ENCODE measurements around the gene CDHR4. TPM values are rescaled to one million over a fixed set of nuclear protein-coding genes. Genes with fewer than 3 reads are reported as not detected.

Gene CDHR4
- total RNA-seq, 1 donor from 2014 or later: 0.42 TPM

DNA sequence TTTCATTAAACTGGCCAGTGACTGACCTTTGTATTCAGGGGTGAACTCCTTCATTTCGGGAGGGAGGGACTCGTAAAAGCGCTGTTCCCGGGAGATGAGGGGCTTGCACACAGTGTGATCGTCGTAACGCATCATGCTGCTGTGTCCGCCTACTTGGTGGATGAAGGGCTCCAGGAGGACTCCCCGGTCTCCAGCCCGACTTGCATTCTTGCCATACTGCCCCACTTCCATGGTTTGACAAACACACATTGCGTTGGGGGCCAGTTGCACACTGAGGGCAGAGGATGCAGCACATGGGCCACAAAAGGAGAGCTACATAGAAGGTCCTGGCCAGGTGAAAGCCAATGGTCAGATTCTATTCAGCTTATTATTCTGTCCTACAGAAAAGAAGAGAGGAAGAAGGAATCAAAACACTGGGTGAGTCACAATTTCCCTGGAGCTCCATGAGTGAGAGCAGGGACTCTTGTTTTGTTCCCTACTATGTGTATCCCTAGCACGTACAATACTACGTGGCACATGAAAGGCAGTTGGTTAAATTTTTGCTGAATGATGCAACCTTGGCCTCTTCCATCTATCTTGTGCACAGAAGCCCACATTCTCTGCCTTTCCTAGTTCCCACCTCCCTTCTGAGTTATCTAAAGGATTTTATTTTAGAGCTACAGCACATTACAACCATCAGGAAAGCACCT is 51.7 kb downstream of the CDHR4 start:
- TF ChIP-seq, protein P1, sequence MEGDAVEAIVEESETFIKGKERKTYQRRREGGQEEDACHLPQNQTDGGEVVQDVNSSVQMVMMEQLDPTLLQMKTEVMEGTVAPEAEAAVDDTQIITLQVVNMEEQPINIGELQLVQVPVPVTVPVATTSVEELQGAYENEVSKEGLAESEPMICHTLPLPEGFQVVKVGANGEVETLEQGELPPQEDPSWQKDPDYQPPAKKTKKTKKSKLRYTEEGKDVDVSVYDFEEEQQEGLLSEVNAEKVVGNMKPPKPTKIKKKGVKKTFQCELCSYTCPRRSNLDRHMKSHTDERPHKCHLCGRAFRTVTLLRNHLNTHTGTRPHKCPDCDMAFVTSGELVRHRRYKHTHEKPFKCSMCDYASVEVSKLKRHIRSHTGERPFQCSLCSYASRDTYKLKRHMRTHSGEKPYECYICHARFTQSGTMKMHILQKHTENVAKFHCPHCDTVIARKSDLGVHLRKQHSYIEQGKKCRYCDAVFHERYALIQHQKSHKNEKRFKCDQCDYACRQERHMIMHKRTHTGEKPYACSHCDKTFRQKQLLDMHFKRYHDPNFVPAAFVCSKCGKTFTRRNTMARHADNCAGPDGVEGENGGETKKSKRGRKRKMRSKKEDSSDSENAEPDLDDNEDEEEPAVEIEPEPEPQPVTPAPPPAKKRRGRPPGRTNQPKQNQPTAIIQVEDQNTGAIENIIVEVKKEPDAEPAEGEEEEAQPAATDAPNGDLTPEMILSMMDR (IDR thresholded peaks at IDR 0.05; ENCODE audit: unreplicated experiment): no peak
- Mint-ChIP-seq H3K27ac (no peak overlapping the region), H3K36me3 (peaks cover 18% of the 10 kb centered on the region), H3K4me3 (no peak overlapping the region), H3K4me1 (peaks cover under 1% of the 10 kb centered on the region), H3K27me3 (ENCODE audit: low read depth) (no peaks in the 10 kb centered on the region), H3K9me3 (no peaks in the 10 kb centered on the region)
- no peak for DNase-seq (ENCODE audit: low spot score in 2 of 2, unreplicated experiment in 2 of 2)

DNA sequence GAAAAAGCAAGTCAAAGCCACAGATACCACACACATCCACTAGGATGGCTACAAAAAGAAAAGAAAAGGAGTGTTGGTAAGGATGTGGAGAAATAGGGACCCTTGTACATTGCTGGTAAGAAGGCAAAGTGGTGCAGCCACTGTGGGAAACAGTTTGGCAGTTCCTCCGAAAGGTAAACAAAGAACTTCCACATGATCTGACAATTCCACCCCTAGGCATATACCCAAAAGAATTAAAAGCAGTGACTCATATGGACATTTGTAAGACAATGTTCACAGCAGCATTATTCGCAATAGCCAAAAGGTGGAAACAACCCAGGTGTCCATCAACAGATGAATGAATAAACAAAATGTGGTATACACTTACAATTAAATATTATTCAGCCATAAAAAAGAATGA is 53.7 kb downstream of the CDHR4 start:
- no peak for DNase-seq (ENCODE audit: low spot score in 2 of 2, unreplicated experiment in 2 of 2)
- Mint-ChIP-seq H3K27ac (no peak overlapping the region), H3K27me3 (ENCODE audit: low read depth) (no peaks in the 10 kb centered on the region), H3K36me3 (peaks cover 18% of the 10 kb centered on the region), H3K4me3 (no peak overlapping the region), H3K9me3 (no peaks in the 10 kb centered on the region), H3K4me1 (no peaks in the 10 kb centered on the region)
- TF ChIP-seq, protein P1 (IDR thresholded peaks at IDR 0.05; ENCODE audit: unreplicated experiment): no peak

Small RNA genes within 50 kb of the gene (microRNA-seq; reads per million reads assigned to microRNA genes)
- 1.5 reads per million for gene MIR5193

Other genes starting within 250 kb of the CDHR4 start
- gene BSN, start 245.4 kb downstream of the CDHR4 start, total RNA-seq: 0.67 to 0.75 TPM (median 0.69 TPM) in 3 replicates
- 111 to 118 TPM (median 115 TPM) in 3 replicates for gene APEH, start 125.5 kb downstream of the CDHR4 start, total RNA-seq
- gene MST1, start 110.4 kb downstream of the CDHR4 start, total RNA-seq: 101 to 109 TPM (median 103 TPM) in 3 replicates
- gene RNF123, start 110.3 kb downstream of the CDHR4 start, total RNA-seq: 57.3 to 59.2 TPM (median 57.5 TPM) in 3 replicates
- 0.78 to 0.95 TPM in 2 of 3 replicates, not detected in the other for gene AMIGO3, start 80.2 kb downstream of the CDHR4 start, total RNA-seq
- 32.3 to 33.9 TPM (median 32.7 TPM) in 3 replicates for gene GMPPB, start 75.9 kb downstream of the CDHR4 start, total RNA-seq
- 41.7 to 46.4 TPM (median 46.4 TPM) in 3 replicates for gene IP6K1, start 13.3 kb downstream of the CDHR4 start, total RNA-seq
- gene INKA1, start 3.4 kb upstream of the CDHR4 start, total RNA-seq: 7.7 to 9.4 TPM (median 8.4 TPM) in 3 replicates
- 133 to 144 TPM (median 139 TPM) in 3 replicates for gene UBA7, start 14.1 kb upstream of the CDHR4 start, total RNA-seq
- gene TRAIP, start 56.7 kb upstream of the CDHR4 start, total RNA-seq: 10.4 to 15.0 TPM (median 10.6 TPM) in 3 replicates
- gene CAMKV, start 70.0 kb upstream of the CDHR4 start, total RNA-seq: 0.14 to 0.58 TPM in 2 of 3 replicates, not detected in the other
- 3.8 to 7.0 TPM (median 4.3 TPM) in 3 replicates for gene MST1R, start 104.0 kb upstream of the CDHR4 start, total RNA-seq
- gene MON1A, start 129.9 kb upstream of the CDHR4 start, total RNA-seq: 5.7 to 6.2 TPM (median 5.7 TPM) in 3 replicates
- gene RBM6, start 140.3 kb upstream of the CDHR4 start, total RNA-seq: 158 to 162 TPM (median 159 TPM) in 3 replicates